ENCODE results near the gene NTSR1. TPM values are rescaled to one million over a fixed set of nuclear protein-coding genes. Genes with fewer than 3 reads are reported as not detected.

Gene NTSR1
- total RNA-seq (0.09 TPM), polyA plus RNA-seq (0.14 TPM)
- long read RNA-seq, donor 1: 0 reads
- long read RNA-seq, donor 2: 0 reads
- long read RNA-seq, donor 3: 0 reads
- long read RNA-seq, donor 4: 0 reads
- long read RNA-seq, donor 5: 0 reads
- long read RNA-seq, donor 6: 0 reads
- long read RNA-seq, donor 7: 0 reads
- long read RNA-seq, donor 8: 0 reads
- long read RNA-seq, donor 9: 0 reads
- long read RNA-seq, donor 10: 0 reads

- no peak for DNase-seq (ENCODE audit: low read depth in 6 of 9, low spot score in 9 of 9)
- H3K4me3 ChIP-seq (ENCODE audit: low read length in 2 of 2): no peak within 1 kb of the TSS
These were observed at the start of gene NTSR1 for GRCh38 chr20:62708591-62709536. Gene NTSR1, plus strand, starts transcription at chr20:62708836. Its CDS starts 372 bp downstream, at chr20:62709208.

GRCh38 chr20:62659488-62660239 is 49.0 kb upstream of the NTSR1 start:
- Histone ChIP-seq H3K4me1 (ENCODE audit: control insufficient read depth in 2 of 2, insufficient read depth in 2 of 2, low read length in 2 of 2) (peaks cover 0 to 2% of the 10 kb centered on the region in 2 donors), H3K36me3 (ENCODE audit: control insufficient read depth in 2 of 2, insufficient read depth in 2 of 2, low read length in 1 of 2) (peaks cover 0 to 25% of the 10 kb centered on the region in 2 donors), H3K4me3 (ENCODE audit: low read length in 2 of 2) (no peak overlapping the region), H3K27ac (ENCODE audit: low read depth in 1 of 2, low read length in 1 of 2) (no peak overlapping the region), H3K27me3 (ENCODE audit: control insufficient read depth in 2 of 2, insufficient read depth in 1 of 2, low read length in 1 of 2) (no peaks in the 10 kb centered on the region), H3K9me3 (ENCODE audit: control insufficient read depth in 2 of 2, insufficient read depth in 1 of 2, low read length in 1 of 2) (peaks cover 1 to 9% of the 10 kb centered on the region in 2 donors)
- no peak for DNase-seq (ENCODE audit: low read depth in 6 of 9, low spot score in 9 of 9)
- 97% methylated on average over 29 of the region's 29 CpGs for WGBS

More at GRCh38 chr20:62708591-62709536, at the start of gene NTSR1:
- peaks cover 0 to 6% of the 10 kb centered on the region in 2 donors for H3K9me3 ChIP-seq (ENCODE audit: control insufficient read depth in 2 of 2, insufficient read depth in 1 of 2, low read length in 1 of 2)
- no peak within 1 kb of the TSS for H3K27ac ChIP-seq (ENCODE audit: low read depth in 1 of 2, low read length in 1 of 2)
- peaks cover 40 to 71% of the 10 kb centered on the region in 2 donors for H3K27me3 ChIP-seq (ENCODE audit: control insufficient read depth in 2 of 2, insufficient read depth in 1 of 2, low read length in 1 of 2)
- H3K36me3 ChIP-seq (ENCODE audit: control insufficient read depth in 2 of 2, insufficient read depth in 2 of 2, low read length in 1 of 2): no peaks in the 10 kb centered on the region
- H3K4me1 ChIP-seq (ENCODE audit: control insufficient read depth in 2 of 2, insufficient read depth in 2 of 2, low read length in 2 of 2): peaks cover 2 to 16% of the 10 kb centered on the region in 2 donors
- 14% methylated on average over 124 of the region's 124 CpGs for WGBS

- Histone ChIP-seq H3K4me3 (ENCODE audit: low read length in 2 of 2) (no peak overlapping the region), H3K36me3 (ENCODE audit: control insufficient read depth in 2 of 2, insufficient read depth in 2 of 2, low read length in 1 of 2) (peaks cover 0 to 25% of the 10 kb centered on the region in 2 donors), H3K27ac (ENCODE audit: low read depth in 1 of 2, low read length in 1 of 2) (no peak overlapping the region), H3K4me1 (ENCODE audit: control insufficient read depth in 2 of 2, insufficient read depth in 2 of 2, low read length in 2 of 2) (no peaks in the 10 kb centered on the region), H3K27me3 (ENCODE audit: control insufficient read depth in 2 of 2, insufficient read depth in 1 of 2, low read length in 1 of 2) (no peaks in the 10 kb centered on the region), H3K9me3 (ENCODE audit: control insufficient read depth in 2 of 2, insufficient read depth in 1 of 2, low read length in 1 of 2) (peaks cover 1 to 3% of the 10 kb centered on the region in 2 donors)
- 98% methylated on average over 15 of the region's 15 CpGs for WGBS
- no peak for DNase-seq (ENCODE audit: low read depth in 6 of 9, low spot score in 9 of 9)
These were observed 48.4 kb upstream of the NTSR1 start for GRCh38 chr20:62660240-62660615.

- WGBS: 95% methylated on average over 18 of the region's 18 CpGs
- H3K36me3 ChIP-seq (ENCODE audit: control insufficient read depth in 2 of 2, insufficient read depth in 2 of 2, low read length in 1 of 2): peaks cover 0 to 25% of the 10 kb centered on the region in 2 donors
- peaks cover 0 to 1% of the 10 kb centered on the region in 2 donors for H3K9me3 ChIP-seq (ENCODE audit: control insufficient read depth in 2 of 2, insufficient read depth in 1 of 2, low read length in 1 of 2)
- no peaks in the 10 kb centered on the region for H3K27me3 ChIP-seq (ENCODE audit: control insufficient read depth in 2 of 2, insufficient read depth in 1 of 2, low read length in 1 of 2)
- no peaks in the 10 kb centered on the region for H3K4me1 ChIP-seq (ENCODE audit: control insufficient read depth in 2 of 2, insufficient read depth in 2 of 2, low read length in 2 of 2)
- H3K4me3 ChIP-seq (ENCODE audit: low read length in 2 of 2): no peak overlapping the region
- no peak overlapping the region for H3K27ac ChIP-seq (ENCODE audit: low read depth in 1 of 2, low read length in 1 of 2)
- DNase-seq (ENCODE audit: low read depth in 6 of 9, low spot score in 9 of 9): no peak
These were observed 47.9 kb upstream of the NTSR1 start for GRCh38 chr20:62660768-62661167.

- Histone ChIP-seq H3K9me3 (ENCODE audit: control insufficient read depth in 2 of 2, insufficient read depth in 1 of 2, low read length in 1 of 2) (peaks cover 0 to 1% of the 10 kb centered on the region in 2 donors), H3K27me3 (ENCODE audit: control insufficient read depth in 2 of 2, insufficient read depth in 1 of 2, low read length in 1 of 2) (no peaks in the 10 kb centered on the region), H3K4me1 (ENCODE audit: control insufficient read depth in 2 of 2, insufficient read depth in 2 of 2, low read length in 2 of 2) (no peaks in the 10 kb centered on the region), H3K27ac (ENCODE audit: low read depth in 1 of 2, low read length in 1 of 2) (no peak overlapping the region), H3K36me3 (ENCODE audit: control insufficient read depth in 2 of 2, insufficient read depth in 2 of 2, low read length in 1 of 2) (peaks cover 0 to 22% of the 10 kb centered on the region in 2 donors), H3K4me3 (ENCODE audit: low read length in 2 of 2) (no peak overlapping the region)
- WGBS: 92% methylated on average over 11 of the region's 11 CpGs
- DNase-seq (ENCODE audit: low read depth in 6 of 9, low spot score in 9 of 9): no peak
These were observed 47.0 kb upstream of the NTSR1 start for GRCh38 chr20:62661647-62662046.

- Histone ChIP-seq H3K27ac (ENCODE audit: low read depth in 1 of 2, low read length in 1 of 2) (no peak overlapping the region), H3K27me3 (ENCODE audit: control insufficient read depth in 2 of 2, insufficient read depth in 1 of 2, low read length in 1 of 2) (no peaks in the 10 kb centered on the region), H3K36me3 (ENCODE audit: control insufficient read depth in 2 of 2, insufficient read depth in 2 of 2, low read length in 1 of 2) (peaks cover 0 to 18% of the 10 kb centered on the region in 2 donors), H3K4me1 (ENCODE audit: control insufficient read depth in 2 of 2, insufficient read depth in 2 of 2, low read length in 2 of 2) (no peaks in the 10 kb centered on the region), H3K4me3 (ENCODE audit: low read length in 2 of 2) (no peak overlapping the region), H3K9me3 (ENCODE audit: control insufficient read depth in 2 of 2, insufficient read depth in 1 of 2, low read length in 1 of 2) (peaks cover 0 to 1% of the 10 kb centered on the region in 2 donors)
- no peak for DNase-seq (ENCODE audit: low read depth in 6 of 9, low spot score in 9 of 9)
- WGBS: 96% methylated on average over 6 of the region's 6 CpGs
These were observed 46.2 kb upstream of the NTSR1 start for GRCh38 chr20:62662422-62662821.

GRCh38 chr20:62663145-62664018 is 45.3 kb upstream of the NTSR1 start:
- H3K27ac ChIP-seq (ENCODE audit: low read depth in 1 of 2, low read length in 1 of 2): no peak overlapping the region
- H3K4me3 ChIP-seq (ENCODE audit: low read length in 2 of 2): no peak overlapping the region
- no peaks in the 10 kb centered on the region for H3K27me3 ChIP-seq (ENCODE audit: control insufficient read depth in 2 of 2, insufficient read depth in 1 of 2, low read length in 1 of 2)
- no peak for DNase-seq (ENCODE audit: low read depth in 6 of 9, low spot score in 9 of 9)
- H3K4me1 ChIP-seq (ENCODE audit: control insufficient read depth in 2 of 2, insufficient read depth in 2 of 2, low read length in 2 of 2): no peaks in the 10 kb centered on the region
- H3K9me3 ChIP-seq (ENCODE audit: control insufficient read depth in 2 of 2, insufficient read depth in 1 of 2, low read length in 1 of 2): peaks cover 0 to 1% of the 10 kb centered on the region in 2 donors
- H3K36me3 ChIP-seq (ENCODE audit: control insufficient read depth in 2 of 2, insufficient read depth in 2 of 2, low read length in 1 of 2): peaks cover 0 to 15% of the 10 kb centered on the region in 2 donors
- WGBS: 93% methylated on average over 24 of the region's 24 CpGs
